ENCODE data around the gene TM4SF20. TPM values are rescaled to one million over a fixed set of nuclear protein-coding genes. Genes with fewer than 3 reads are reported as not detected.
"Not testable (repeated sequence)": the region's sequence is repeated elsewhere in the genome, so short reads cannot be mapped to it uniquely, and the experiment has no call there.

TM4SF20 gene
- total RNA-seq, 1 donor from 2014 or later, result not detected

DNA sequence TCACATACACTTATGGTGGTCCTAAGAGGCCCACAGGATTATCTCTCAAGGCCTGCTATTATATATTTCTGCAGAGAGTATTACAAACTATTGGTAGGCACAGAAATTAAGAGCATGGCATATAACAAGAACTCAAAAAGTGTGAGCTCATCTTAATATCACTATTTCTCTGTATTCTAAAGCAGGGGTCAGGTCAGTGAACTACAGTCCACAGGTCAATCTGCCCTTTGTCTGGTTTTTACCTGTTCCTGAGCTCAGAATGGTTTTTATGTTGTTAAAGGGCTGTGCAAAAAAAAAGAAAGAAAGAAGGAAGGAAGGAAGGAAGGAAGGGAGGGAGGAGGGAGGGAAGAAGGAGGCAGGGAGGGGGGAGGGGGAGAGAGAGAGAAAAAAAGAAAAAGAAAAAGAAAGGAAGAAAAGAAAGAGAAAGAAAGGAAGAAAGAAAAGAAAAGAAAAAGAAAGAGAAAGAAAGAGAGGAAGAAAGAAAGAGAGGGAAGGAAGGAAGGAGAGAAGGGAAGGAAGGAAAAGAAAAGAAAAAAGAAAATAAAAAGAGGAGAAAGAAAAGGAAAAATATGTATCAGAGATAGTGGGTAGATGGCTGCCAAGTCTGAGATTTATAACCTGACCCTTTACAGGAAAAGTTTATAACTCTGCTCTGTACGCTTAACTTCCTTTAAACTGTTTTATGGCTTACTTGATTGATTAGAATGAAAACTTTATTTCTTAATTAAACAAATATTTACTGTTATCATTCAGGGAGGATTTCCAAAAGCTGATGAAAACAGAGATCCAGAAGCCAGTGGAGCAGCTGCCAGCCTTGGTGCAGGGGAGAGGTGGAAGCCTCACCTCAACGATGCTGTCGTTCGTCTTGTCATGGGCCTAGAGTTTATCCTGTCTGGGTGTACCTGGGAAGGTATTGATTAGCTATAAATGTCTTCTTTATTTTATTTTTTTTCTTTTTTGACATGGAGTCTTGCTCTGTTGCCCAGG is 19.9 kb upstream of the TM4SF20 start:
- intact Hi-C loops (cut with micrococcal nuclease), result no loop called here

DNA sequence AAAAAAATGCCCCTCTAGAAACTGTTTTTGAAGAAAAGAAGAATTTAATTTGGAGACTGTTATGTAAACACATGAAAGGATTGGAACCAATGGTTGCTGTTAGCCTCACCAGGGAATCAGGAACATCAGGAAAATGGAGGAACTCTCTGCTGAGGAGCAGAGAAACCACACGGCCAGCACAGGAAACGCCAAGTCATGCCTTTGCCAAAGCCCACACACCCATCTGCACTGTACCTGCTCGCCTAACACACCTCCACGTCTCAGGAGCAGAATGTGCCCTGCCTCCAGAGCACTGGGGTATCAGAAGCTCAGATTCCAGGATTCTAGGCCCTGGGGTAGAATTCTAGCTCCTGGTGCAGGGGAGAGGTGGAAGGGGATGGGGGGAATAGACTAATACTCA is 18.5 kb upstream of the TM4SF20 start:
- intact Hi-C loops (cut with micrococcal nuclease), result no loop called here

DNA sequence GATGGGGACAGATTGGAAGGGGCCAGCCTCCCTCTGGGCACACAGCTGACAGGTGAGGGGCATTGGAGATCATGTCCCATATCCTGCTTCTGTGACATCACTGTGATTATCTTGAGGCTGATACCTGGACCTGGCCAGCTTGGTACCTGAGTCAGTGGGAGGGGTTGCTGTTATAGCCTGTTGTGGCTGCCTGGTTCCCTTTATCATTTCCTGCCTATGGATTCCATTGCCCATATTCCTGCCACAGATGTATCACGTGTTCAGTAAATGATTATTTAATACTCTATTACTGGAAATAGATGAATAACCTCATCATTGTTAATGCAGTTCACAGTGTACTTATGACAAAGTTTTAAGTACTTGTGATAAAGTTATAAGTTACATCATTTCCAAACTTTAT is 16.4 kb upstream of the TM4SF20 start:
- intact Hi-C loops (cut with micrococcal nuclease), result no loop called here

DNA sequence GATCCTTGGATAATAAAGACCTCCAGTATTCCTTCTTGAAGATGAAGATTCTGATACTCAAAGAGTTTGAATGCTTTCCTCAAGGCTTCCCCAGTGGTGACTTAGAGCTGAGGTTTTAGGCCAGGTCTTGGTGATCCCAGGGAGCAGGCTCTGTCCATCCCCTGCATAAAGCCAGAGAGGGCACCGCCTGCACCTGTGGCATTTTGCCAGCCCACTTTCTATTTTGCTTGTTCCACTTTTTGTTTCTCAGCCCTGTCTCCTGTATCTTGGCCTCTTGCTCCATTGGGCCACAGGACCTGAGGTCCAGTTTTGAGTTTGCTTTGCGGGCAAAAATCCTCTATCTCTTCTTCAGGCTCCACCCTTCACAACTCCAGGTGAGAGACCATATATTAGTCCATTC is 15.3 kb upstream of the TM4SF20 start:
- intact Hi-C loops (cut with micrococcal nuclease), result no loop called here

DNA sequence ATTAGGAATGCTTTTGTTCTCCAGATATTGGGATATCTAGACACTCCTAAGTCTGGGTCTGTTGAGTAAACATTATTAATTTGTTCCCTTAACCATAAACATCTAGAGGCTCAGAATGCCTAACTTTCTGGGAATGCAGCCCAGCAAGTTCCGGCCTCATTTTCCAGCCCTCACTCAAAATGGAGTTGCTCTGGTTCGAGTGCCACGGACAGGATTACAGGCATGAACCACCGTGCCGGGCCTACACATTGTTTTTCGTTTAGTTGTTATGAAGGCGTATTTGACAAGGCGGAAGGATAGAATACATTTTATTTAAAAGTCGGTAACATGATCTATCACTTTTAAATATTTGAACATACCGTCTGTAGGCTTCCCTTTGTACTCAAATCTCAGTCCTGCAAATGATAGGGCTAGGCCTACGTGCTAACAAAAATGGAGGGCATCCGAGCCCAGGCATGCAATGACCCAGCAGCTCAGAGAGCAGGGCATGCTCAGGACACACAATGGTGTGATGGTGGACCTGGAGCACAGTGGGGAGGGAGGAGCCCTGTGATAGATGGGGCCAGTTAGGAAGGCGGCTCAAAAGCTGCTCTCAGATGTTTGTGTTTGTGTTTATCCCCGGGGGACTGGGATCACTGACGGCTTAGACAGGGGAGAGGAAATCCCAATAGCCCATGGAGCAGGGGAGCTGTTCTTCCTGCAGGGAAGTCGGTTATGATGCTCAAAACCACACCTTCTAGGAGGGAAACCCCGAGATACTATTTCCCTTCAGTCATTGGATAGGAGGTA is 11.6 kb upstream of the TM4SF20 start:
- intact Hi-C loops (cut with micrococcal nuclease), result no loop called here

DNA sequence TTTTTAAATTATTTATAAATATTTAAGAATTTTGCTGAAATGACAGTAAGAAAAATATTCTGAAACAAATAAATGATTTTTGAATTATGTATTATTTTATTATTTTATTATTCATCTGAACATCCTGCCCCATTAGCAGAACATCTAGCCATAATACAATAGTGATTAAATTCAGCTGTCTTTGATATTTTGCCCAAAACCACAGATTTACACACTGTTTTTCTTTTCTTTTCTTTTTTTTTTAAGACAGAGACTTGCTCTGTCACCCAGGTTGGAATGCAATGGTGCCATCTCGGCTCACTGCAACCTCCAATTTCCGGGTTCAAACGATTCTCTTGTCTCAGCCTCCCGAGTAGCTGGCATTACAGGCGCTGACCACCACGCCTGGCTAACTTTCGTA is 10.6 kb upstream of the TM4SF20 start:
- intact Hi-C loops (cut with micrococcal nuclease), result no loop called here

DNA sequence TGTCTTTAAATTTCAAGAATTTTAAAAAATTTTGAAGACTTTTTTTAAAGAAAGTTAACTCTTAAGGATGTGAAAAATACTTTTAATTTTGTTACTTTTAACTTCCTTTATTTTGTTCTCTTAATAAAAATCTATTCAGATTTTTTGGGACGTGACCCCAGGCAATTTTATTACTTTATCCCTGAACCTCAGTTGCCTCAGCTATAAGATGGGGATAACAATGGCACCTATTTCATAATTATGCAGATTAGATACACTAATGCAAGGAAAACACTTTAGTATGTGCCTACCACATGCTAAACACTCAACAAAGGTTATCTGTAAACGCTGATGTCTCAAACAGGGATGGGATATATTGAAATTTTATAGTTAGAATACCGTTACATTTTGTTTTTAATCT is 10.1 kb upstream of the TM4SF20 start:
- intact Hi-C loops (cut with micrococcal nuclease), result no loop called here

DNA sequence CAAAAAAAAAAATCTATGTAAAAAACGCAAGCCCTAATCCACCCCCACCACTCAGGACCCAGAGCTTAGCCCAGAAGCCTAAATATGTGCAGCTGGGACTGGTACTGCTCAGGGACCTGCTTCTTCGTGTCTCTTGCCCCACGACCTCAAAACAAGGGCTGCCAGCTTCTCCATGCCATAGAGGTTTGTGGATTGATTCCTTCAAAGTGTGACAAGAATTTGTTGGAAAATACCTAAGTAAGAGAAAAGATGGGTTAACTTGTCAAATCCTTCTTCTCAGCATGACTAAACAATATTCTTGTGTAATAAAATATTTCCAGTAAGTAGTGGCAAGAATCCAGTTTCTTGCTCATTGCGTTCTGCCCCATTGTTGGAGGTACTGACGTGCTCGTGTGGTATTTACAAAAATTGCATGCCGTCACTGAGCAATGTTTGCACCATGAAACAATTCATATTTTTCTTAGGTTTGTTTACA is 9.5 kb upstream of the TM4SF20 start:
- intact Hi-C loops (cut with micrococcal nuclease), result no loop called here

DNA sequence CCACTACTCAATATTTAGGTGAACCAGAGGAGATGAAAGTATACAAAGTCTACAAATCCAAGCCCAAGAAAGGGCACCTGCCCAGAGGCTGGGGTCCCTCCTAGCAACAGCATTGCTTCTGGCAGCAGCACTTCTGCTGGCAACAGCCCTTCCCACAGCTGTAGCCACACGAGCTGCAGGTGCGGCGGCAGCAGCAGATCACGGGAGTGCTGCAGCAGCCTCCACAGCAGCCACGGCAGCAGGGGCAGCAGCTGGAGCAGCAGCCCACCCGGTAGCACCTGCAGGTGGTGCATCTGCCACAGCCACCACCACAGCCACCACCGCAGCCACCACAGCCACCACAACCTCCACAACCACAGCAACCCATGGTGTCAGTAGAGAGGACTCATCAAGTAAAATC is 8.5 kb upstream of the TM4SF20 start, which contains the start of gene SCYGR1:
SCYGR1 (minus strand) TSS at position 367 of the 400 bp plus-strand sequence; CDS start at position 367, 0 bp downstream.
- intact Hi-C loops (cut with micrococcal nuclease), result not testable (repeated sequence)

DNA sequence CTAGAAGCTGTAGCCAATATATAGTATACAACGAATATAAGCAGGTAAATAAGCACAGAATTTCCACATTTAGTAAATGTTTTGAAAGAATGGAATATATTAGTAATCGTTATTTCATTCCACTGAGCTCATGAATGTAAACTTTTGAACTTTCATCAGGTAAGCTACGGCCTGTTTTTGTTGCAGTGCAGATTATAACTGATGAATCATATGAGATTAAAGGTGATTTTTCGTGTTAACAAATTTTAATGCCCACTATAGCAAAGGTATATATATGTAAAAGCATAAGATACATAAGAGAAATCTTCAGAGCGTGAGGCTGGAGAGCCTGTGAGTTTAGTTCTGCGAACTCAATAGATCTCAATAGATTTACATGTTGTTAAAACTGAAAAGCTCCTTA is 7.5 kb upstream of the TM4SF20 start:
- intact Hi-C loops (cut with micrococcal nuclease), result no loop called here

DNA sequence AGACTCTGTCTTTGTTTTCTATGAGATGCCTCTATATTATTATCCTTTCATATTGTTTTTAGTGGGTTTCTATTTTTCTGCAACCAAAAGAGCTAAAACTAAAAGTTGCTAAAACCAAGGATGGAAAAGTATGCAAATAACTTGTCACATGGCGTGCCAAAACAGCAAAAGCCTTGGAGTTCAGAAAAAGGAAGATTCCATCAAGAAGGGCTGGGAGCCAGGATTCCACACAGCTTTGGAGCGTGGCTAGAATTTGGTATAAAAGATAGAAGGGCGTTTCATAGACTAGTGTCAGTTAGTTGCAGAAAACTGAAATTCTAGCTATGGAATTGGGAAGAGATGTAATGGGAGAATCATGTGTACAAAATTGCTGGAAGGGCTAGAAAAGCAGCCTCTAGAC is 4.6 kb upstream of the TM4SF20 start:
- intact Hi-C loops (cut with micrococcal nuclease), result no loop called here

DNA sequence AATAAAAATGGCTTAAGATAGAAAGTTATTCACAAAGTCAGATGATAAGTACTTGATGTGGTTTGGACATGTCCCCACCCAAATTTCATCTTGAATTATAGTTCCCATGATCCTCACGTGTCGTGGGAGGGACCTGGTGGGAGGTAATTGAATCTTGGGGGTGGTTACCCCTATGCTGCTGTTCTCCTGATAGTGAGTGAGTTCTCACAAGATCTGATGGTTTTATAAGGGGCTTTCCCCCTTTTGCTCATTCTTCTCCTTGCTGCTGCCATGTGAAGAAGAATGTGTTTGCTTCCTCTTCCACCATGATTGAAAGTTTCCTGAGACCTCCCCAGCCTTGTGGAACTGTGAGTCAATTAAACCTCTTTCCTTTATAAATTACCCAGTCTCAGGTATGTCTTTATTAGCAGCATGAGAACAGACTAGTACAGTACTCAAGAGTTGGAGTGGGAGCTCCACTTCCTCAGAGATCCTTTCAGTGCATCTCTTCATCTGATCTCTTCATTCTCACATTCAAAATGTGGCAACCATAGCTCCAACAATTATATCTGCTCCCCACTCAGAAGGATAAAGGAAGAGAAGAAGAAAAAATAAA is 3.2 kb upstream of the TM4SF20 start:
- intact Hi-C loops (cut with micrococcal nuclease), result not testable (repeated sequence)

DNA sequence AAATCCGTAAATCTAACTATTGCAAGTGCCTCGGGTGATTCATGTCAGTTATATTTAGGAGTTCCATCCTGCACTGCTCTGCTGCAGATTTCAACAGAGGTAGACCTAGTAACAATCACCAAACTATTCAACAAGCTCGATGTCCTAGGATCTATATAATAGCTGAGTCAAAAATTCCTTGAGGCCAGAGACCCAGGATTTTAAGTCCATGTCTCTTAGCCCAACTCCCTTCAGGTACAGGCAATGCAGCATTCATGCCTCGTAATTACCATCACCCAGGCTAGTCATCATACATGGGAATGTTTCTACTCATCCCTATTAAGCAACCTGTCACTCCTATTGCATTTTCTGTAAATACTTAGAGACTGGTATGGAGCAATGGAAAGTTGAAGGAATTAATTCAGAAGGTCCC is 729 bp downstream of the TM4SF20 start:
- intact Hi-C loops (cut with micrococcal nuclease), result no loop called here

DNA sequence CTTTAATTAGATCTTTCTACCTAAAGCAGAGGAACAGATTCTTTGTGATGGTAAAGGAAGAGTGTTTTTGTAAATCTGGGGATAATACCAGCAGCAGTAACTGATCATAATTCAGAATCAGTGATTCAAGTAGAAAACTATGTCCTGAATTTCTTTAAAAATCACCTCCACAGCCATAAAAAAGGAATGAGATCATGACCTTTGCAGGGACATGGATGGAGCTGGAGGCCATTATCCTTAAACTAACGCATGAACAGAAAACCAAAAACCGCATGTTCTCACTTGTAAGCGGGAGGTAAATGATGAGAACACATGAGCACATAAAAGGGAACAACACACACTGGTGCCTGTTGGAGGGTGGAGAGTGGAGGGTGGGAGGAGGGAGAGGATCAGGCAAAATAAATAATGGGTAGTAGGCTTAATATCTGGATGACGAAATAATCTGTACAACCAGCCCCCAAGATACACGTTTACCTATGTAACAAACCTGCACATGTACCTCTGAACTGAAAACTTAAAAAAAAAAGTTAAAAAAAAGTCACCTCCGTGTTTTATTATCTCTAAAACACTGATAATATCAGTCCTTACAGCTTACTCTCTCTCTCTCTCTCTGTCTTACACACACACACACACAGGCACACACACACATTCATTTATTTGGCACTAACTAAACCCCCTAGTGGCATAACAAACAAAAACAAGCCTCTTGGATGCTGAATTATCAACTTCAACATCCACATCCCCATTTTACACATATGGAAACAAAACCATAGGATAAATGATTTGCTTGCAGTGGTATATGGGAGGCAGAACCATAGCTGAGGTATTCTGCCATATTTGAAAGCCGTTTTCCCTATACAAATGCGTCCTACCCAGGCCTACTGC is 1.4 kb downstream of the TM4SF20 start:
- intact Hi-C loops (cut with micrococcal nuclease), result no loop called here

DNA sequence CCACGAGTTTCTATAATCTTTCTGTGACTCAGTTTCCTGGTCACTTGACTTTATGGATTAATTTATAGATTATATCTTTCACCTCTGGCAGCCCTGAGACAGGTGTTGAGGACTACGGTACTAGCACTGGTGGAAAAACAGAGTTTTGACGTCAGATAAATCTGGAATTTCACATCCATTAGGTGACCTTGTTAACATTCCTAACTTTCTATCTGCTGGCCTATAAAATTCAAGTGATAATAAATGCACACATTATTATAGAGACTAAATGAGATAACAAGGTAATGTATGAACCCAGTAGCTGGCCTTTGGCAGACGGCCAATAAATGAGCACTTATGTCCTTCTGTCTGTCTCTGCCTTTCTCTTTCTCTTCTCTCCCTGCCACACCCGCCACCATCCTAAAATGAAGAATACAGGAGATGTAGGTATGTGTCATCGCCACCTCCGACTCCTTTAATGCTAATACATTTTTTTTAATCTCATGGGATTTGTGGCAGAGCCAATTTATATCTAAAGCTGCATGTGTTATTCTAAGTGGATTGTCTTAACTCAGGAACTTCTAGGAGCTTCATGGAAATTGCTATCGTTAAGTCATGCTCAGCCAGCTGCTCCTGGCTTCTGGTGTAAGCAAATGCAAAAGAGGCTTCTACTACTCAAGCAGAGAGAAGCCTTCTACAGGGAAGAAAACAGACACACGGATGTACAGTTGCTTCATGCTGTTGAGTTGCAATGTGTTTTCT is 2.3 kb downstream of the TM4SF20 start:
- intact Hi-C loops (cut with micrococcal nuclease), result no loop called here

DNA sequence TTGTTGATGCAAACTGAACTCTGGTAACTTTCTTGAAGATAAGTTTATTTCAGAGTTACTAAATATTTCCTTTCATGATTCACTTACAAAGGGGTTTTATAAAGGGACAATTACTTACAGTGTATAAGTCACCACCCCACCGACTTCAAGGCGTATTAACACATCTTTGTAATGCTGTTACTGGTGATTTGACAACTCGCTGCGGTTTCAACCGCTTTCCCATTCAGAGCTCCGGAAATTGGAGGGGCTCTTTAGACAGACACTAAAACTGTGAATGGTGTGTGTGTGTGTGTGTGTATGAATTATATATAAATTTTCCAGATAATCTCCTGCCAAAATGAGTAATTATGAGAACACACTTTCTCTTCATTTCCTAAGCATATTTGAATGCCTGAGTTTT is 4.9 kb downstream of the TM4SF20 start:
- intact Hi-C loops (cut with micrococcal nuclease), result no loop called here

DNA sequence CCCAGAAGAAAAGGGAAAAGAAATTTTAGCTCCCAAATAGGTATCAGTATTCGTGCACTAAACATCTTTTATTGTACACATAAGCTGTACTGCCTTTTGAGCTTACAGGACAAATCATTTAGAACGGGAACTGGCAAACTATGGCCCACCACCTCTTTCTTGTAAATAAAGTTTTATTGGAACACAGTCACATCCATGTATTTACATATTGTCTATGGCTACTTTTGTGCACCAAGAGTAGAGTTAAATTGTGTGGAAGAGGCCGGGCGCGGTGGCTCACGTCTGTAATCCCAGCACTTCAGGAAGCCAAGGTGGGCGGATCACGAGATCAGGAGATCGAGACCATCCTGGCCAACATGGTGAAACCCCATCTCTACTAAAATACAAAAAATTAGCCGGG is 5.7 kb downstream of the TM4SF20 start:
- intact Hi-C loops (cut with micrococcal nuclease), result no loop called here

DNA sequence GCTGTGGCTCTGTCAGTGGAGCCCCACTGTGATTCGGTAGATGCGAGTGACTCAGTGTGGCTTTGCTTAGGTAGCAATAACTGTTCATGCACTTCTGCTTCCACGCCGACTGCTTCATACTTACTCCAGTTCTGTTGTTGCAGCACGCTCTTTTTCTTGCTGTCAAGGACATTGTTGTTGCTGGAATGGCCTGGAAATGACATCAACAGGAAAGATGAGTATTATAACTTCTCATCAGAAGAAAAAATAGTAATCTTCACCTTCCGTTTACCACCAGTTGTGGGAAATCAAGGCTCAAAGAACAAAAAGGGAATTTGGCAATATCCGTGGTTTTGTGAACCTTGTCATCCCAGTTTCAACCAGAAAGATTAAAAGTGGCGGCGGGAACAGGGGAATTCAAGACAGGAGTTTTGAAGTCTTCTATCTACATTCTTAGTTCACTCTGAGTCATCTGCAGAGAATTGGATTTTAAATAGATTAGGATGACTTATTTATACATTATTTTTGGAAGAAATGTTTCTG is 8.3 kb downstream of the TM4SF20 start:
- intact Hi-C loops (cut with micrococcal nuclease), result no loop called here

DNA sequence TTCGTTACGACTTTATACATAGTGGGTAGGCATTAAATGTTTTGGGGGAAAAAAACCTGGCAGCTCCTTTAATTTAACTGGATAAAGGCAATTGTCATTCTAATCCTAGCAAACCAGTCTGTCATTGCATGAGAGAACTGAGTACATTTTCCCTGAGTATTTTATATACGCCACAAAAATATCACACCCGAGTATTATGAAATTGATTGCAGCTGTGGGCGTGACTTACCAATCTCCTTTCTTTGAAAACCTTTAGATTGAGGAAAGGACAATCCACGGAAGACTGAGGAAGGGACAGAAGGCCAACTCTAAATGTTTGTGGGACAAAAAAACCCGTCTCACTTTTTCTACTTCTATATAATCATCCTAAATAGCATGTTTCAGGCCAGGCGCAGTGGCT is 9.0 kb downstream of the TM4SF20 start:
- intact Hi-C loops (cut with micrococcal nuclease), result no loop called here

DNA sequence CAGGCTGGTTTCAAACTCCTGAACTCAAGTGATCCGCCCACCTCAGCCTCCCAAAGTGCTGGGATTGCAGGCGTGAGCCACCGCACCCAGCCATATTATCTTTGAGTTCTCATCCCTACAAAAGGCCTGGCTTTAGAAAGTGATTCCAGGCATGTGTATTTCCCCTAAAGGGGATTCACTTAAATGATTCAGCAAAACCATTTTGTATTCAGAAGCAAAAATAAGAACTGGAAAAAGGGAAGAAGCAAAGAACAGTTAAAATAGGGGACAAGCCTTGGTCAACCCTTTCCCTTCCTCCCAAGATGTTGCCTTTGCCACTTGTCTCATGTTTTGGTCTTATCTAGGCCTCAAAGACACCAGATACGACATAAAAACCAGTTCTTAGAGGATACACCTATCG is 10.5 kb downstream of the TM4SF20 start:
- intact Hi-C loops (cut with micrococcal nuclease), result no loop called here

Data from T-helper 1 cell treated with Interleukin-12 subunit alpha and Interleukin-12 subunit beta and Interleukin-4 antibody, amounts not matched to agents 30 ng/mL and 1 ng/mL, for 36 hours (primary cell).